HG02852 (cell line): ENCODE measurements around the gene DAB2.

ENCODE experiments used
- ATAC-seq: cut with Tn5 transposase; IDR thresholded peaks from one replicate; pipeline ENCODE4 v1.9.1; 2021; ENCODE audit warnings: mild to moderate bottlenecking, moderate library complexity; ENCODE audit not compliant: unreplicated experiment

Gene DAB2

DNA sequence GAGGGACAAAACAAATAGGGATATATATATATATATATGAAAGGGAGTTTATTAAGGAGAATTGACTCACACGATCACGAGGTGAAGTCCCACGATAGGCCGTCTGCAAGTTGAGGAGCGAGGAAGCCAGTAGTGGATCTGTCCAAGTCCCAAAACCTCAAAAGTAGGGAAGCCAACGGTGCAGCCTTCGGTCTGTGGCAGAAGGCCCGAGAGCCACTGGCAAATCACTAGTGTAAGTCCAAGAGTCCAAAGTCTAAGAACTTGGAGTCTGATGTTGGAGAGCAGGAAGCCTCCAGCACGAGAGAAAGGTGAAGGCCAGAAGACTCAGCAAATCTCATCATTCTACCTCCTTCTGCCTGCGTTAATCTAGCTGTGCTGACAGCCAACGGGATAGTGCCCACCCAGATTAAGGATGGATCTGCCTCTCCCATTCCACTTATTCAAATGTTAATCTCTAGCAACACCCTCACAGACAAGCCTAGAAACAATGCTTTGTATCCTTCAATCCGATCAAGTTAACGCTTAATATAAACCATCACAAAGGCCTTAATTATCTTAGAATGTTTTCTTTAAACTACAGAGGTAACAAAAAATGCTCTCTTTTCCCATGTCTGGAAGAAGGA lies 23.8 kb upstream of the DAB2 start:
- no peak for ATAC-seq

DNA sequence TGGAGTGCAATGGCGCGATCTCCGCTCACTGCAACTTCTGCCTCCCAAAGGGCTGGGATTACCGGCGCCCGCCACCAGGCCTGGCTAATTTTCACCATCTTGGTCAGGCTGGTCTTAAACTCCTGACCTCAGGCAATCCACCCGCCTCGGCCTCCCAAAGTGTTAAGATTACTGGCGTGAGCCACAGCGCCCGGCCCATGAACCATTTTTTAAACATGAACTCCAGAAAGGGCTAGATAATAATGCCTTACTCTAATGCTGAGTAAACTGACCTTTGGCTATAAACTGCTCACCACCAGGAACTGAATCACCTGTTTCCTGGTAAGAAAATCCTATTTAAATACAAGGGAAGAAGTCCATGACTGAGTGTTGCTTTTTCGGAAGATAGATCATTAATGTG lies 23.2 kb upstream of the DAB2 start:
- ATAC-seq, result no peak

DNA sequence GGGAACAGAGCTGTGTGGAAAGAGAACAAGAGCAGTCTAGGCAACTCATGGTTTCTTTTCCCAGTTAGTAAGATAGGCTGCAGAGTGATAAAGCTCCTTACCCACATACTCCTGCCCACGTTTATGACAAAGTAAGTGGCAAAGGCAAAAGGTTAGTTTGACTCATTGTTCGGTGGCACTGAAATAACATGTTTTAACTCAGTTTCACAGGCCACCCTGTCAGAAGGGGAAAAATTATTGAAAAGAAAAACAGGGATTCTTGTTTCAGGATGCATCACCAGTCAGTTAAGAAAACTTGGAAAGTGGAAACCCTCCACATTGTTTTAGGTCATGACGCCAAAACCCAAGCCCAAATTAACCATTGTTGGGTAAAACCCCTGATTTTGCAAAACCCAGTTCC lies 22.3 kb upstream of the DAB2 start:
- no peak for ATAC-seq

DNA sequence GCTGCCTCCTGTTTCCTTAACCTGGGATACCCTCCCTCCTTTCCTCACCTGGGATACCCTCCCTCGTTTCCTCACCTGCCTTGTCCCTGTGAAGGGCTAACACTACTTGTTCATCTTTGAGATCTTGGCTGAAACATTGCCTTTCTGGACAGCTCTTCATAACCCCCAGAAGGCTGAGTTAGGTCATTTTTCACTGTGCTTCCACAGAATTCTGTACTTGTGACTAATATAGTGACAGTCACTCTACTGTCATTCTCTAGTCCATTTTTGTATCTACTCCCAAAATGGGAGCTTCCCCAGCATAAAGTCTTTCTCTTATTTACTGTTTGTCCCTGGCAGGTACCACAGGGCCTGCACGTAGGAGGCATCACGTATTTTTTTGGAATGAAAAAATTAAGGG lies 21.5 kb upstream of the DAB2 start:
- no peak for ATAC-seq

DNA sequence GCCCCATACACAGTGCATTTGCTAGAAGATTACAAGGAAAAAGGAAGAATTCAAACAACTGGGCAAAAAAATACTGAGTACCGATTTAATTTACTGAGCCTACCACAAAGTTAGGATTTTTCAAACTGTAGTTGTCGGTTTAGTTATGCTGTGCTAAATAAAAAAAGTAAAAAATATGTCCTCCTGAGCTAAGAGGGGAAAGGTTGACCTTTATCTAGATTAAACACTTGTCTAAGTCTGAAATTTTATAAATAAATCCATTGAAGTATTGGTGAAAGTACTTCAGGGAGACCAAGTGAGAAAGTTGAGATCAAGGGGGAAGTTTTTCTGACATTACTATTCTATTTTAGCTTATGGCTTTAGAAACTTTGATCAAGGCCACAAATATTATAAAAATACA lies 19.1 kb upstream of the DAB2 start:
- no peak for ATAC-seq

DNA sequence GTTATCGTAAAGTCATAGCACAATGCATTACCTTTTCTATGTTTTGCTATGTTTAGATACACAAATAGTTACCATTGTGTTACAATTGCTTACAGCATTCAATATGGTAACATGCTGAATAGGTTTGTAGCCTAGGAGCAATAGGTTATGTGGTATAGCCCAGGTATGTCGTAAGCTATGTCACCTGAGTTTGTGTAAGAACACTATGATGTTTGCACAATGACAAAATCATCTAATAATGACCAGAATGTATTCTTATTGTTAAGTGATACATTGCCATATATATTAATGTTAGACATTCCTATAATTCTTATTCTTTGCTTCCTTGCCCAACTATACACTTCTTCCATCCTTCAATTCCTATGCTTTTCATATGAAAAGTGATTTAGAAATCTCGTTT lies 18.2 kb upstream of the DAB2 start:
- ATAC-seq, result no peak

DNA sequence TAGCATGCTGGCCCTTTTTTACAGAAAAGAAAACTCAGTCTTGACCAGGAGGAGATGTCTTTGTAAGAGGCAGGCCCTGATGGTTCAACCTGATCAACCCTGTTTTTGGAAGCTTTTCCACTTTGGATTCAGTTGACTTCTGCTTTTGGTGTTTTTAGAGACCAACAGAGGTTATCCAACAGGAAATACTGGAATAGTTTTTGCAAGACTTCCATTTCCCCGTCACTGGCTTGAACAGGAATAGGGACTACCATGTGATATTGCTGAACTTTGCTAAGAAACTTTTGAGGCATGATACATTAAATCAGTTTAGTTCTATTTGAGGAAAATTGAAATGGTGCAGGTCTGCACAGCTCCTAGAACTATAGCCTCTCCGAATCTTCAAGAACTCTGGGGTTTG lies 17.1 kb upstream of the DAB2 start:
- ATAC-seq, result no peak

DNA sequence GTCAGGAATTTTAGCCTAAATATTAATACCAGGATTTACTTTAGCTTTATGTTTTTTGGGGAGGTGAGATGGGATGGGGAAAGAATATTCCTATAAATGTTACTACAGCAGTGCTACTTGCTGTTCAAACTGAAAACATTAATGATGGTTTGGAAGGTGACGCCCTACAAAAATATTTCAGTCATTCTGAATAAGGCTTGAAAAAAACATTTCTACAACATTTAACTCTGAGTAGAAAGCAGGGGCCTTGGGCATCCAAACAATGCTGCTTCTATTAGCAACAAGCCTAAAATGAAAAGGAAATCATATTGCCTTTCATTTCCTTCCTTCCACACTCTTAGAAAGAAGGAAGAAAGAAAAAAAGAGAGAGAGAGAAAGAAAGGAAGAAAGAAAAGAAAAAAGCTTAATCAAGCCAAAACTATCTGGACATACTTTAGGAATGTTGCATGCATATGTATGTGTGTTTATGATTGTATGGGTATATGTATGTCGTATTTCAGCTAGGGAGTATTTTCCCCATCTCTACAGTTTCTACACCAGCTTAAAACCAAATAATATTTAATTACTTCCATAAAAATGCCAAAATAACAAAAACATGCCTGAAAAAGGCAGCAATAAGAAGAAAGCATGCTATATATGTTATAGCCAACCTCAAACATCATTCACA lies 16.3 kb upstream of the DAB2 start:
- ATAC-seq, result no peak

DNA sequence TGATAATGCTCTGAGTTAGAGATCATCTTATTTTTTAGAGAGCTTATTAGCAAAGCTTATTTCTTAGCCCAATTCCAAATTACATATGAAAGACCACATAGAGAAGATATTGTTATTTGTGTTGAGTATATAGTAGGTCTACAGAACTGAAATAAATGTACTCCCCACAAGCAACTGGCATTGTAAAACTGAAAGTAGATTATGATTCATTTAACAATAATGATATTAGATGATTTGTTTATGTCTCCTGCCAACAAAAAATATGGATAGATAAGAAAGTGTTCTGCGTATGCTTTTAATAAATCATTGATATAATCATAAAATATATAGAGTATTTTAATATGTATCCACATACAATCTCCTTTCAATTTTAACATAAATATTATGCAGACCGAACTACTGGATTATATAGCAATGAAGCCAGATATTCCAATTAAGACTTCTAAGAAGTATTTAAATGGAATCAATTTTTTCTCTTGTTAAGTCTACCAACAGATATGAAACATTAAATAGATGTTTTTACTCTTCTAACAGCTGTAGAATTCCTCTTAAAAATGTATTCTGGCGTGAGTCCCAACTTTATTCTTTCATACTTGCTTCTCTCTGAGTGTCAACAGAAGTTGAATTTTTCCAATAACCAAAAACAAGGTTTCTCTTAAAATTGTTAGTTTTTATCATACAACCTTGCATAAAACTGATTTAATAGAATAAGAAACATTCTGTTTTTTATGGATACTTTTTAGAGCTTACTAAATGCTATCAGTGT lies 15.6 kb upstream of the DAB2 start:
- ATAC-seq, result no peak

DNA sequence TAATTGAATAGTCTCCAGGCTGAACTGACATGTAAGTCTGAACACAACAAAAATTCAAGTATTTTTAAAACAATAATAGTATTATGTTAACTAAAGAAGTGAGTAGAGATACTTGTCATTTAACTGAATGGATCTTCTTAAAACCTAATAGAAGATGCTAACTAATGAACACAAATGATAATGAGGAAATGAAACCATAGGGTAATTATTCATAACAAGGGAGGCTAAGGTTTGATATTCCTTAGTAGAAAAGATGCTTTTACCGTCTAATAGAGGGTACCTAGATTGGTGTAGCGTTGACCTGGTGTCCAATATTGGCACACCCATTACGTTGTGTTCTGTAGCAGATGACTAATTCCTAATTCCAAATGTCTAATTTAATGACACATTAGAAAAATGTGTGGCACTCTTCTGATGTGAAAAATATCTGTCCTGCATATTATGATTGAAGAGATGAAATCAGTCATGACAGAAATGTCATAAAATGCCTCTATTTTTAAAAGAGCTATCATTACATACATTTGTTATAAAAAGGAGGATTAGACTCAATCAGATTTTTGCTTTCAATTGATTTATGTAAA lies 14.9 kb upstream of the DAB2 start:
- no peak for ATAC-seq

DNA sequence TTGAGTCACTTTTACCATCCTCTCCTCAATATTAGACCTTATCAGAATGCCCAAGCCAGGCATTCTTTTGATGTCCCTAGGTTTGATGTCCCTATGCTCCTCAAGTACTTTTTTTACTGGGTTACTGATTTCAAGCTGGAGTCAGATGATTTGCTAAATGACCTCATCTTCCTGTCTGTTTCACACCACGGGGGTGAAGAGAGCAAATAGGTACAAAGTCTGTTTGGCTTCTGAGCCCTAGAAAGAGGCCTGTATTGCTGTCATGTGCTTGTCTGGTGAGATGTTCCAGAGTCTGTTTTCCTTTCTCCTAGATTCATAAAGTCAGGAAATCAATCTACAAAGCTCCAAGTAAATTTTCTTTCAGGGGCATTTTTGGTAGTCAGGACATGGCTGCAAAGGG lies 12.7 kb upstream of the DAB2 start:
- ATAC-seq, result no peak

DNA sequence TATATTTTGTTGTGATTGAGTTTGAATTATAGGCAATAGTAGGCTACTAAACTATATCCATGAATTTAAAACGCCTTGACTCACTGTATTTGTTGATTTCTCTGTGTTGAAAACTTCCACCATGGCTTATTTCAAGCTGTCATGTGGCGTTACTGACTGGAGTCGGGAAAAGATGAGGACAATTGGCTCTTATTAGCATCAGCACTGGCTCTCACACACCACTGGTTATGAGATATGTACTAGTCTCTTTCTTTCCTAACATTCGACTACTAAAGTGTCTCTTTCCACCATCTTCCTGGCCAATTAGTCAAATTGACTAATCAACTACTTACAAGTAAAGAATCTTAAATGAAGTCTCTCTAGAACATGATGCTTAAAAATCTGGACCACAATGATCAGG lies 9.1 kb upstream of the DAB2 start:
- no peak for ATAC-seq

DNA sequence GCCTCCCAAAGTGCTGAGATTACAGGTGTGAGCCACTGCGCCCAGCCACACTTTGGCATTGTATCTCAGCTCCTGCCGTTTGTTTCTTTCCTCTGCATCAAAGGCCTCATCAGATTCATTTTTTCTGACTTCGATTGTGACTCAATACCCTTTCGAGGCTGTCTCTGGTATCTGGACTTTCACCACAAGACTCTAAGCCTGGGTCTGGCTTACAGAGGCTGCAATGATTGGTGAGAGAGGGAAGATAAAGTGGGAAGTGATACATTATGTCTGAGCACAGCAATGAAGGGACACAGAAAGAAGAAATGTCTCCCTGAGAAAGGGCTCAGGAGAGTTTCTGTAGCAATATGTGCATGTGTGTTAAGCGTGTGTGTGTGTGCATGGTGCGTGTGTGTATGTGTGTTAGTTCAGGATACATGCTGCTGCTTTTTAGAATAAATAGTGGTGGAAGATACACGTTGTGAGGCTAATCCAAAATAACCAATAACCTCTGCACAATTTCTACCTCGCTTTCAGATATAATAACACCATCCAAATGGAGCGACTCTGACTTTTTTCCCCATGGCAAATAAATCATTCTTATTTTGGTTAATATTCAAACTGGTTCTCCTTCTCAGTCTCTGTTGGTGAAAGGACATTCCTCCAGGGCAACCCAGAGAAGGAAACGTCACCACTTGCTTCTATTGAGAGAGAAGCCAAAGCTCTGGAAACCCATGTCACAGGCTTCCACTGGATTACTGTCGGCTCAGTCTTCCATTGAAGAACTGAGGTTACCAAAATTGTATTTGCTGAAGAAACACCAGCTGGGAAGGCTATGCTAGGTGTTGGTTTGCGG lies 8.1 kb upstream of the DAB2 start:
- ATAC-seq, result no peak

DNA sequence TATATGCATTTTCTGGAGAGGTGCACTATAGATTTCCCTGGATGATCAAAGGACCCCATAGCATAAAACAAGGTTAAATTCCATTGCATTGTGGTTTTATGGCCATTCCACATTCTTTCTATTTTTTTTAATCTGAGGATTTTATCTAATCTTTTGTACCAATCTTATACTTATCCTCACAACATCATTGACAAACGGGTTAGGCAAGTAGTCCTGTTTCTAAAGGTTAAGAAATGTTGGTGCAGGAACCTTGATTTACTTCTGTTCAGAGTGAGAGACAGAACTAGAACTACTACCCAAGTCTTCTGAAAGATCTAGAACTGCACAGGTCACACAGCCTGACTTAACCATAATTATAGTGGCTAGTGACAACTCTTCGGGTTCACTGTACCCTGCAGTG lies 5.7 kb upstream of the DAB2 start:
- ATAC-seq, result no peak

DNA sequence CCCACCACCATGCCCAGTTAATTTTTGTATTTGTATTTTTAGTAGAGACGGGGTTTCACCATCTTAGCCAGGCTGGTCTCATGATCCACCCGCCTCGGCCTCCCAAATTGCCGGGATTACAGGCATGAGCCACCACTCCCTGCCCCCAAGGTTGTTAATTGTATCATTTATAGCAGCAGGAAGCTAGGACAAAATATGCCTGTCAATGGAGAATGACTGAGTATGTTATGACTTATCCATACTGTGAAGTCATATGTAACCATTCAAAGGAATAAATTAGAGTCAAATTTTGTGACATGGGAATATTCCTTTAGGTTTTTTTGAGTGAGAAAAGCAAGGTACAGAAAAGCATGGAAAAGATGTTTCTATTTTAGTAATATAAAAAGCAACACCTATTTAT lies 3.9 kb upstream of the DAB2 start:
- no peak for ATAC-seq

DNA sequence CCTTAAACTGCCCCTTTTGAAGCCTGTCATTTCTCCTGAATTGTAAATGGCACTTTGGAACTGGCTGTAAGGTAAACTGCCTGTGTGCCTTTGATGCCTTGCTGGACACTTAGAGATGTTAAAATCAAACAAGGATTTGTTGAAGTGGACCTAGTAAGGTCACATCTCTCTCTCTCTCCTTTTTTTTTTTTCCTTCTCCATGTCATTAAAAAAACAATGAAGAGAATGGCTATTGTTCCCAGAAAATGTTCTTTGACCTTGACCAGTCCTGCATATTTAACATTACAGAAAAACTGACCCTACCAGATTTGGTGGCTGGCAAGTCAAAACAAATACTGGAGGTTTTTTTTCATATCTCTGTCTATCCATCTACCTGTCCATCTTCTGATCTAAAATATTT lies 2.9 kb upstream of the DAB2 start:
- no peak for ATAC-seq

DNA sequence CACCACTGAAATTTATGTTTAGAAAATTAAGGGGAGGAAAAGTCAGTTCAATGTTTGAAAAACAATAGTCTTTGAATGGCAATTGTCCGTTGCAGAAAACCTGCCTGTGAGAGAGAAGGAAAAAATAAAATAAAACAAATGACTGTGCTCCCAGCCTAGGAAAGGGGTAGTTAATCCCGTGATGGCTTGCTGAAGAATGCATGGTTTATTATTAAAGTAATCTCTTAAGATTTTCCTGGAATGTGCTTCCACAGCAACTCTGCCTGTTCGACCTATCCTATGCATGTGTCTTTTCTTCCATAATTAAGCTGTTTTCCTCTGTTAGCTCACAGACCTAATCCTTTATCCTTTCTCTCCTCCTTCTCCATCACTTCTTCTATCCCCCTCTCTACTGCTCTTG lies 2.4 kb upstream of the DAB2 start:
- ATAC-seq, result no peak

DNA sequence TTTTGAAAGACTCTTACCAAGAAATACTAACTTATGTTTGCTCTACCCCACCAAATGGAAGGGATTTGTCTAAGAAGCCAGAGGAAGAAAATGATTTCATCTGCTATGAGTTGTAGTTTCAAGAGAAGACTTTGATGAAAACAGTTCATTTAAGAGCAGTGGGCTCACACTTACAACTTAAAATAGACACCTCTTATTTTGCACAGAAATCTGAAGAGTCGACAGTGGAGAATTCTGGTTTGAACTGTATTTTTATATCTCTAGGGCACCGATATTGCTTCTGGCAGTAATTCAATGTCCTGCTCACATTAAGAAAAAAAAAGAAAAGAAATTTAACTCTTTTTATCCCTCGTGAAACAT lies 1.9 kb upstream of the DAB2 start:
- no peak for ATAC-seq

DNA sequence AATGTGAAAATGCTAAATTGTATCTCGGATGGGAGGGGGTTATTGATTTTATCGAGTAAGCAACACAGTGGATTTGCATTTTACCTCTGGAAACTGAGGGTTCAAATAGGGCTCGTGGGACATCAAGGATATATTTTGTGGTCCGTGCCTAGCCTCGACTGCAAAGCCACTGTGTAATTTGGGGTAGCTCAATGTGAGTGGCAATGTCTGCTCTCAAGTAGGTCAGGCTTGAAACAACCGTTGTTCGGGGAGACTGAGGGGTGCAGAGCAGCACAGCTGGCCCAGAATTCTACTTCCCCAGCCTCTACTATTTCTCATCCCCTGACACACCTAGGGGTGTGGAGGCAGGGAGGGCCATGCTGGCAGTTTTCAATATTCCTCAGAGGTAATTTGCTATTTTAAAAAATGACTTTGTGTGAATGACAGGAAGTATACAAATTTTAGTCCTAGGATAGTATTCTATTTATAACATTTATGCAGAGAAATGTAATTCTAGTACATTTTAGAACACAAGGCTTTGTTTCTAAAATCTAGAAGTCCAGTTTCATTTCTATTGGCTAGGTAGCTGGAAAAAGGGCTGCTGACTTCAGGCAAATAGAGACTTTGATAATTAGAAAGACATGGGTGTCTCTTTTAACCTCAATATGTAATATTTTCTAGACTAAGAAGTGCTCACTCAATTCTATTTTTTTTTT lies 1.4 kb upstream of the DAB2 start:
- no peak for ATAC-seq

DNA sequence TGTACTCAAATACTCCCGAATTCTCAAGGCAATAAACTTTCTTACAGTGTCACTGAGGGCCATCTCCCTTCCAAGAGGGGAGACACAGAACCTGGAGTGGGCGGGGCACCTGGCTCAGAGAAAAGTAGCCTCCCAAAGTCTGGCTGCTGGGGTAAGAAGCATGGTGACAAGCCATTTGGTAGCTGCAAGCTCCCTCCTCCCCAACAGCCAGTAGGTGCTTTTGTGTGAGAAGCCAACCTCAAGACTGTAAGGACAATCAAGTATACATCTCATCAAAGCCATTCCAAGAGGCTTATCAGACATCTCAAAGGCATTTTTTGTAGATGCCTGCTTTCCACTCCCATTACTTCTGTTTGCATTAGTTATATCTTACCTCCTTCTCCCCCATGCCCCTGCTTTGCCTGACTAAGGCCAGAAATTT lies 1.4 kb downstream of the DAB2 start:
- ATAC-seq, result no peak
